Inferior parietal cortex (tissue), 1 donor: ENCODE results near the gene PDK2.
"Not testable (repeated sequence)": the region's sequence is repeated elsewhere in the genome, so short reads cannot be mapped to it uniquely, and the experiment has no call there.

Experiments
- DNase-seq: peaks from one replicate; pipeline ENCODE4 v3.0.0-alpha.2; 2016; ENCODE audit errors: extremely low spot score

Gene PDK2

DNA sequence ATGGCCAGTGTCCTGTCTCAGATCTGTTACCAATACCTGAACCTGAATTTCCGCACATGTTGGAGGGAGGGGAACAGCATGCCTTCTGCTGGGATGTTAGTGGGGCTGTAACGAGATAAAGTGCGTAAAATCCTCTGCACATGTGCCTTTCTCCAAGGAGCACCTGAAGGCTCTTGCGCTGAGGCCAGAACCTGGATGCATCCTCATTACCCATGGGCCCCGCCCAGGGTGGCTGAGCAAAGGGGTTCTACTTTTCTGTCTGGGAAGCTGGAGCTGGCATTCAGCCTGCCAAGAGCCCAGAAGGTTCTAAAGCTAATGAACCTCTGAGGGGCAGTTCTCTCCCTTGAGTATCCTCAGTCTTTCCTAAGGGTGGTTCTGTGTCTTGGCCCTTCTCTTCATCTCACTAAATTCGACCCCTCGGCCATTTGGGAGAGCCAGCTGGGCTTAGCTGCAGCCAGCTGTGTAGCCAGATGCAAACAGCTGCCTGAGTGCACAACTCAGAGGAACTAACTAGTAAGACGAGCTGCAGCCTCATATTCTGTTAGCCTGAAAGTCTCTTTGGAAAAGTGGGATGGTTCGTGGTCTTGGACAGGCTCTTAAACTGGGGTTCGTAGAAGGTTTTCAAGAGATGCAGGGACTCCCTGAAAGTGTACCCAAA is 36.7 kb upstream of the PDK2 start:
- no peak for DNase-seq

GRCh38 chr17:50059256-50059655 is 35.9 kb upstream of the PDK2 start:
- no peak for DNase-seq

GRCh38 chr17:50059759-50060273 is 35.3 kb upstream of the PDK2 start:
- DNase-seq: no peak

DNA sequence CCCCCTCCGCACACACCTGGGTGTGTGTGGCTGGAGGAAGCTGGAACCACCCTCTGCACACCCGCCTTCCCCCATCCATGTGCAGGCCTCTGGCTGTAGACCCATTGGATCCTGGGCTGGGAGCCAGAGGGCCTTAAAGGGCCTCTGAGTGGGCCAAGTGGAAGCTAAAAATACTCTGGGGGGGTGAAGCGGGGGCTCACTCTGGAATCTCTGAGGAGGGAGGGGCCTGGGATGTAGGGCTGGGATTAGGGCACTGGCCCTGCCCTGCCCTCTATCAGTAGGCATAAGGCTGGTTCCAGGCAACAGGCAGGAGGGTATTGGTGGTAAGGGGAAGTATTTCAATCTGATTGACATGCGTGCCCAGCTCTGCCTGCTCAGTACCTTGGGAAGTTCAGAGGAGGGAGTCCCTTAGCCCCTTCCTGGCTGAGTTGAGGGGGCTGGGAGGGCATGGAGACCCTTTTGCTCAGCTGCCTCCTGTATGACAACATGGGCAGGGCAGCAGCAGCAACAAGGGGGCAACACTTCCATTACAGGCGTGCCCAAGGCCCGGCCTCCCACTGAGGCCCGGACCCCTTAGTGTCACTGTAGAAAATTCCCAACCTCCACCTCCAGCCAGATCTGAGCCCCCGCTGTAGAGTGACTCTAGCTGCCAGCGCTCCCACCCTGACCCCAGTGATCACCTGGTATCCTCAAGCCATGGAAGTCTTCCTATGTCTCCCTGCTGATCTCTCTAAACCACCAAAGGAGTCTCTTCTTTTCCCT is 34.0 kb upstream of the PDK2 start:
- no peak for DNase-seq

DNA sequence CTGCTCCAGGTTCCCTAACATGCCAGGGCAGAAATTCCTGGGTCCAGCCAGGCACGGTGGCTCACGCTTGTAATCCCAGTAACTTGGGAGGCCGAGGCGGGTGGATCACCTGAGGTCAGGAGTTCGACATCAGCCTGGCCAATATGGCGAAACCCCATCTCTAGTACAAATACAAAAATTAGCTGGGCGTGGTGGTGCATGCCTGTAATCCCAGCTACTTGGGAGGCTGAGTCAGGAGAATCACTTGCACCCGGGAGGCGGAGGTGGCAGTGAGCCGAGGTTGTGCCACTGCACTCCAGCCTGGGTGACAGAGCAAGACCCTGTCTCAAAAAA is 33.5 kb upstream of the PDK2 start:
- not testable (repeated sequence) for DNase-seq

DNA sequence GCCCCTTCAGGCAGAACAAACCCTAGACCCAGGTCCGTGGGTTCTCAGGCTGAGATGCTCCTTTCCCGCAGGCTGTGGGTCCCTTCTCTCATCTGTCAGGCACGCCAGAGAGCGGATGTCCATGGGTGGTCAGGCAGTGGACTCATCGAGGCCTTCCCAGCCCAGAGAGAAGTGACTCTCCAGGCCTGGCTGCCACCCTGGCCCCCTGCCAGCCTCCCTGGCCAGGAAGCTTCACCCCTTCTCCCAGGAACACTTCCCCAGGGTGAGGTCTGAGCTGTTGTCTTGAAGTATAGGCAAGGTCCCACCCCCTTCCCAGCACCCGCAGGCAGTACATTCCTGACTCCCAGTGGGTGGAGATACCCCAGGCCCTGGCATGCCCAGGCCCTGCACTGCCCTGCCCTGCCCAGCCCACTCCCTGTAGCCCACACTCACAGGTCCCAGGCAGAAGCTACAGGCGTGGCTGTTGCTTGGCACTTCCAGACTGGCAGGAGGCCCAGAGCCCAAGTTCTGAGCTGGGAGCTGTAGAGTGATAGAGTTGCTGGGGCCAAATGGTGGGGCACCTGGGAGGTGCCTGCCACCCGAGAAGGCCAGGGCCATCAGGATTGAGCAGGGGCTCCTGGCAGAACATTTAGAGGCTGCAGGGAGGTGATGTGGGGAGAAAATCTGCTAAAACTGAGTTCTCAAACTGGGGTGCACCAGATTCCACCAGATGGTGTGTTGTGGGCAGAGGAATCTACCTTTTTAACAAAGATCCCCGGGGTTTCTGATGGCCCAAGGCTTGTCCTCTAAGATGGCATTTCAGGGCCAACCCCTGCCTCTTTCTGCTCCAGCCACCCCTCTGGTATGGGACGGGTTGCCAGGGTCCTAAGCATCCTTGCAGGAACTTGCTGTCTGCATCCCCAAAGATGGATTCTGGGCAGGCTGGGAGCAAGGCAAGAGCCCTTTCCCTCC is 32.6 kb upstream of the PDK2 start:
- no peak for DNase-seq

DNA sequence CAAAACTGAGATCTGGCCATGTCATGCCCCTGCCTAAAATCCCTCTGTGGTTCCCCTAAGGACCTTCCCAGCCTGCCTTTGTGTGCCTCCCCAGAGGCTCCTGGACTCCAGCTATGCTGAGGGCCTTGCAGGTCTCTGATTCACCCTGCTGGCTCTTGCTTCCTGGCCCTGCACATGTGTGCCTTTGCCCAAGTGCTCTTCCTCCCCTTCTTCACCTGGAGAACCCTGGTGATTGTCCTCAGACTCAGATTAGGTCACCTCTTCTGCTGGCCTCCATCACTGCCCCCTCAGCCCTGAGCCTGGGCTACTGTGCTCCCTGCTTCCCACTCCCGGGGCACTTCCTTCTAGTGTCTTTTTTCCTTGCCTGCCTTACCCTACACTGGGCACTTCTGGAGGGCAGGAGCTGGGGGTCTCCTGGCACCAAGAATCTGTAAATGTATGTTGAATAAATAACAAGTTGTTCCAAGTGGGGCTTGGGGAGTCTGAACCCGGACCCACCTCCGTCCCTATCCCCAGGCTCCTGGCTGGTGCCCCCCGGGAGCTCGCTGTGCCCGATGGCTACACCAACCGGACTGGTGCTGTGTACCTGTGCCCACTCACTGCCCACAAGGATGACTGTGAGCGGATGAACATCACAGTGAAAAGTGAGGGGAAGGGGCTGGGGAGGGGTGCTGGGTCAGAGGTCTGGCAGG is 31.4 kb upstream of the PDK2 start:
- no peak for DNase-seq

DNA sequence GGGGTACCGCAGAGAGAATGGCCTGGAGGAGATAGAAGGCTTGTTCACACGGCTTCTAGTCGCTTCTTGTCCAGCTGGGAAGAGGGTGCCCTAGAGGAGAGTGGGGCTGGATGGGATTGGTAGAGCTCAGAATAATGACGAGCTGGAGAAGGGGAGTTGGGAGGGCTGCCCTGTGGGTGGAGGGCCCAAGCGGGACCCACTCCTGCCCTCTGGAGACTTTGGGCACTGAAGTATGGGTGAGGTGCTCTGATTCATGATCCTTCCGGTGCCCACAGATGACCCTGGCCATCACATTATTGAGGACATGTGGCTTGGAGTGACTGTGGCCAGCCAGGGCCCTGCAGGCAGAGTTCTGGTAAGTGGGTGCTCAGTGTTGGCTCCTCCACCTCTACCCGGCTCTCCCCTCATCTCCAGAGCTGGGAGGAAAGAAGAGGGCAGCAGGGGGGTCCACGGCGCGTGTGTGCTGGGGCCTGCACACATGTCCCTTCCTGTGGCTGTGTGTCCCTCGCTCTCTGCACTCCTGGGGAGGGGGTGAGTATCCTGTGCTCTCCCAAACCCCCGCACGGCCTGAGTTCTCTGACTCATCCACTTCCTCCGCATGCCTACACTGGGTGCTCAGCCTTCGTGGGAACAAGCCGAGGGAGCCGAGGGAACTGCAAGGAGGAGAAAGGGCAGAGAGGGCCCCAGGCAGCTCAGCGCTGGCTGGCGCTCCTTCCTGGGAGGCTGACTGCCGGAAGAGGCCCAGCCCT is 30.7 kb upstream of the PDK2 start:
- no peak for DNase-seq

GRCh38 chr17:50065056-50065455 is 30.1 kb upstream of the PDK2 start:
- DNase-seq: no peak

DNA sequence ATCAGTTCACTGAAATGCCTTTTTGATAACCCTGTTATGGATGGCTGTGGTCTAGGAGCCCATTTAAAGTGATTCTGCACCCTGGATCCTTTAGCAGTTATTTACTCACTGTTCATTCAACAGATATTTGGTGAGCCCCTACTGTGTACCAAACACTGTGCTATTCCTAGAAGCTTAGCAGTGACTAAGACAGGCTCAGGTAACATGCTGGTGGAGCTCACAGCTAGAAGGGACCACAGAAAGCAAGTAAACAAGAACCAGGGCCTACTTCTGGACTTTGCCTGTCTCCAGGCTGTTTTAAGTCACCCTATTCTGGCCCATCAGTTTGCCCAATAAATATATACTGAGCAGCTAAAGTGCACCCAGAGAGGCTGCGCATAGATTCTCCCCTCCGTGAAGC is 28.2 kb upstream of the PDK2 start:
- no peak for DNase-seq

DNA sequence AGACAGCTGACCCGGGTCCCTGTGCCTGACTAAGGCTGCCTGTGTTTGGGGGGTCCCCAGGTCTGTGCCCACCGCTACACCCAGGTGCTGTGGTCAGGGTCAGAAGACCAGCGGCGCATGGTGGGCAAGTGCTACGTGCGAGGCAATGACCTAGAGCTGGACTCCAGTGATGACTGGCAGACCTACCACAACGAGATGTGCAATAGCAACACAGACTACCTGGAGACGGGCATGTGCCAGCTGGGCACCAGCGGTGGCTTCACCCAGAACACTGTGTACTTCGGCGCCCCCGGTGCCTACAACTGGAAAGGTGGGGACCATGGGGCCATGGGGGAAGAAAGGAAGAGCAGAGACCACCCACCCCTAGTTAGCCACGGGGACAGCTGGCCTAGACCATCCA is 27.2 kb upstream of the PDK2 start:
- no peak for DNase-seq

DNA sequence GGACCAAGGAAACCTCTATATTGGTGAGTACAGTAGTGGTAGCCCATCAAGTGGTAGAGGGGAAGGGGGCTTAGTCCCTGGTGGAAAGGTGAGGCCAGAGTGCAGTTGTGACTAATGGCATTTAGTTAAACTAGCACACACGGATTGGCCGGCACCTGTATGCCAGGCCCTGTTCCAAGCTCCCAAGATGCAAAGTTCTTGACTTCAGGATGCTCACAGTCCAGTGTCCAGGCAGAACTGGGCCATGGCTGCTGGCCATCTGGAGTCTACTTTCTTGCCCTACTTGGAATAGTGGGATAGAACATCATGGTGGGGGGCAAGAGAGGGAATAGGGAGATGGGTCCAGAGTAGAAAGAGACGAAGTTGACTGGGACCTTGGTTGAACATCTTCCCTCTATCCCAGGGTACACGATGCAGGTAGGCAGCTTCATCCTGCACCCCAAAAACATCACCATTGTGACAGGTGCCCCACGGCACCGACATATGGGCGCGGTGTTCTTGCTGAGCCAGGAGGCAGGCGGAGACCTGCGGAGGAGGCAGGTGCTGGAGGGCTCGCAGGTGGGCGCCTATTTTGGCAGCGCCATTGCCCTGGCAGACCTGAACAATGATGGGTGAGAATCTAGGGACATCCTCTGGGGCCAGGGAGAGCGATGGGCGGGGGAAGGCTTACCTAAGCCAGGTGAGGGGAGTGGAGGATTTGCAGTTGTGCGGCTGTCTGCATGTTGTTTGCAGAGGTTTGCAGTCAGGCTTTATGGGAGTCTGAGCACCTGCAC is 24.1 kb upstream of the PDK2 start:
- DNase-seq: no peak

DNA sequence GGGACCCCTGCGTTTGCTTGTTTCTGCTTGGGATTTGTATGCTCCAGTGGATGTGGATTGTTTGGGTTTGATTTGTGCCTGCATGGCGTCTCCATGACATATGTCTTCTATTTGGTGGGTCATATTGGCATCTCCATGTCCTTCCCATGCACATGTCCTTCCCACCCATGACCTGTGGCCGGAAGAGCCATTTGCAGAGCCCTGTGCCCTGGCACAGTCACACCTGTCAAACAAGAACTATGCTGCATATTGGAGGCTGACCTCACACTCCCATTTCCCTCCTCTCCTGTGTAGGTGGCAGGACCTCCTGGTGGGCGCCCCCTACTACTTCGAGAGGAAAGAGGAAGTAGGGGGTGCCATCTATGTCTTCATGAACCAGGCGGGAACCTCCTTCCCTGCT is 23.5 kb upstream of the PDK2 start:
- no peak for DNase-seq

DNA sequence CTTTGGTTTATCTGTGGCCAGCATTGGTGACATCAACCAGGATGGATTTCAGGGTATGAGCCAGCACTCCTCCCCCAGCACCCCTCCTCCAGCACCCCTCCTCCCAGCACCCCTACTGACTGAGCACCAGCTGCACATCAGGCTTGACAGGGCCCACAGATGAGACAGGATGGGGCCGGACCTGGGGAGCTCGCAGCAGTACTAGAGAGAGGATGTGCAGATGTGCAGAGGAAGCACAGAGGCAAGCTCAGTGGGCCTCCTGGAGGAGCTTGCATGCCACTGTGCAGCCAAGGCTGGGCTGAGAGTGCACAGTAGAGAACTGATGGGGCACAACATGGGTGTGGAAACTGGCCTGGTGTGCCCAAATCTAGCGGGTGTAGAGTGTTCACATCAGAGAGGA is 23.0 kb upstream of the PDK2 start:
- no peak for DNase-seq

- DNase-seq: no peak
These were observed 22.2 kb upstream of the PDK2 start for GRCh38 chr17:50072925-50073324.

- DNase-seq: no peak
These were observed 20.9 kb upstream of the PDK2 start for GRCh38 chr17:50074227-50074626.

DNA sequence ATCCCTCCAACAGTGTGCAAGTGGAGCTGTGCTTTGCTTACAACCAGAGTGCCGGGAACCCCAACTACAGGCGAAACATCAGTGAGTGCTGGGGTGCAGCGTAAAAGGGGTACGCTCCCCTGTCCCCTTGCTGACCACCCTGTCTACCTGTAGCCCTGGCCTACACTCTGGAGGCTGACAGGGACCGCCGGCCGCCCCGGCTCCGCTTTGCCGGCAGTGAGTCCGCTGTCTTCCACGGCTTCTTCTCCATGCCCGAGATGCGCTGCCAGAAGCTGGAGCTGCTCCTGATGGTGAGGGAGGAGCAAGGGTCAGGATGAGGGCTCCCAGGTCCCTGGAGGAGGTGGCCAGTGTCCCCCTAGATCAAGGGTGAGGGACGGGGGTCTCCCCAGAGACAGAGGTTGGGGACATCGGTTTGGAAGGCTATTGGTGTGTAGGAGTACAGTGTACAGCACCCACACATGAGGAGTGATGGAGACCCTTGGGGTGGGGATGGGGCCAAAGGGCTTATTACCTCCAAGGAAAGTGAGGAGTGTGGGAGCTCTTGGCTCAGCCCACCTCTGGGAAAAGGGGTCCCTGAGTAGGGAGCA is 19.6 kb upstream of the PDK2 start:
- DNase-seq: no peak

DNA sequence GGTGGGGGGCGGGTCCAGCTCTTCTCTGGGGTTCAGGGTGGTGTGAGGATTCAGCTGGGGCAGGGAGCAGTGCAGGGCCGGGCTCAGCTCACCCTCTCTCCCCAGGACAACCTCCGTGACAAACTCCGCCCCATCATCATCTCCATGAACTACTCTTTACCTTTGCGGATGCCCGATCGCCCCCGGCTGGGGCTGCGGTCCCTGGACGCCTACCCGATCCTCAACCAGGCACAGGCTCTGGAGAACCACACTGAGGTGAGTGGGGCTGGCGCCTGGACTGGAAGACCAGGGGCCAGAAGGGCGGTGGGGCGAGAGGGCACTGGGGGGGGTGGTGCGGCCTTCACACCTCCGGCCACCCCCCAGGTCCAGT is 18.9 kb upstream of the PDK2 start:
- no peak for DNase-seq

DNA sequence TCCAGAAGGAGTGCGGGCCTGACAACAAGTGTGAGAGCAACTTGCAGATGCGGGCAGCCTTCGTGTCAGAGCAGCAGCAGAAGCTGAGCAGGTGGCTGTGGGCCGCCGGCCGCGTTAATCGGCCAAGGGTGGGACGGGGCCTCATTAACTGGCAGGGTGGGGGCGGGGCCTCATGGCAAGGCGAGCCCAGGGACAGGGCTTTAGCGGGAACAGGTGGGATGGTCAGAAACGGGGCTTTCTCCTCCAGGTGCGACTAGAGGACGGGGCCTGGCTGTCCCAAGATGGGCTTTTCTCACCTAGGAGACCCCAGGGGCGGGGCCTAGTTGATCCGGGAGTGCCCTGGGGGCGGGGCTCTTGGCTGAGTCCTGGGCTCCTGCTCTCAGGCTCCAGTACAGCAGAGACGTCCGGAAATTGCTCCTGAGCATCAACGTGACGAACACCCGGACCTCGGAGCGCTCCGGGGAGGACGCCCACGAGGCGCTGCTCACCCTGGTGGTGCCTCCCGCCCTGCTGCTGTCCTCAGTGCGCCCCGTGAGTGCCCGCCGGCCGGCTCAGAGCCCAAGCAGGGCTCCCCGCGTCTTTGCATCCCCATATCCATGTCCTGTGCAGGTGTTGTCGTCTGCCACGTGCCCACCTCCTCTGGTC is 18.4 kb upstream of the PDK2 start:
- DNase-seq: no peak

- no peak for DNase-seq
These were observed 16.7 kb upstream of the PDK2 start for GRCh38 chr17:50078430-50078829.
